H9 (cell line): ENCODE measurements around the gene COL11A1. TPM values are rescaled to one million over a fixed set of nuclear protein-coding genes. Genes with fewer than 3 reads are reported as not detected.

Experiments used
- DNase-seq: peaks from one replicate; pipeline ENCODE4 v3.0.0-alpha.2; 2017
- H2AFZ ChIP-seq: one replicate; pipeline ENCODE4 v1.6.1; 2013; ENCODE audit warnings: mild to moderate bottlenecking, low read length, control low read depth, moderate library complexity
- H2AK5ac ChIP-seq: 2 replicates; pipeline ENCODE4 v1.6.1; 2013; ENCODE audit warnings: low read length, control low read depth, mixed read lengths; ENCODE audit not compliant: insufficient read length
- H2BK120ac ChIP-seq: one replicate; pipeline ENCODE4 v1.6.1; 2013; ENCODE audit warnings: low read depth, mild to moderate bottlenecking, low read length, control low read depth, inconsistent platforms; ENCODE audit not compliant: poor library complexity, severe bottlenecking
- H2BK12ac ChIP-seq: 2 replicates; pipeline ENCODE4 v1.6.1; 2013; ENCODE audit warnings: low read length, control low read depth, mixed read lengths, low read depth; ENCODE audit not compliant: insufficient read length
- H2BK15ac ChIP-seq: 2 replicates; pipeline ENCODE4 v1.6.1; 2013; ENCODE audit warnings: low read depth, low read length, control low read depth
- H2BK20ac ChIP-seq: one replicate; pipeline ENCODE4 v1.6.1; 2013; ENCODE audit warnings: low read depth, mild to moderate bottlenecking, low read length, control low read depth, inconsistent platforms; ENCODE audit not compliant: poor library complexity, severe bottlenecking
- H2BK5ac ChIP-seq: 2 replicates; pipeline ENCODE4 v1.6.1; 2013; ENCODE audit warnings: low read length, control low read depth, mixed read lengths; ENCODE audit not compliant: insufficient read length
- H3K14ac ChIP-seq: 2 replicates; pipeline ENCODE4 v1.6.1; 2013; ENCODE audit warnings: low read length, control low read depth; ENCODE audit not compliant: insufficient read depth
- H3K18ac ChIP-seq: 2 replicates; pipeline ENCODE4 v1.6.1; 2013; ENCODE audit warnings: low read depth, mild to moderate bottlenecking, mixed read lengths, low read length, control low read depth; ENCODE audit not compliant: insufficient read length
- H3K23ac ChIP-seq: 2 replicates; pipeline ENCODE4 v1.6.1; 2013; ENCODE audit warnings: low read length, control low read depth, mixed read lengths, low read depth; ENCODE audit not compliant: insufficient read length
- H3K23me2 ChIP-seq: 2 replicates; pipeline ENCODE4 v1.6.1; 2013; ENCODE audit warnings: low read depth, mild to moderate bottlenecking, mixed read lengths, low read length, control low read depth; ENCODE audit not compliant: insufficient read length, poor library complexity, severe bottlenecking
- H3K27ac ChIP-seq: 2 replicates; pipeline ENCODE4 v1.5.1; 2013; ENCODE audit warnings: low read length, control low read depth, mixed read lengths, low read depth; ENCODE audit not compliant: insufficient read length
- H3K27me3 ChIP-seq: 2 replicates; pipeline ENCODE4 v1.6.1; 2013; ENCODE audit warnings: low read length, control low read depth, inconsistent platforms; ENCODE audit not compliant: insufficient read depth
- H3K4ac ChIP-seq: 2 replicates; pipeline ENCODE4 v1.6.1; 2013; ENCODE audit warnings: low read depth, mild to moderate bottlenecking, control low read depth, inconsistent platforms, low read length, moderate library complexity
- H3K4me1 ChIP-seq: 2 replicates; pipeline ENCODE4 v1.6.1; 2013; ENCODE audit warnings: low read length, control low read depth, inconsistent platforms; ENCODE audit not compliant: insufficient read depth
- H3K4me2 ChIP-seq: 2 replicates; pipeline ENCODE4 v1.6.1; 2013; ENCODE audit warnings: low read length, control low read depth, mixed read lengths; ENCODE audit not compliant: insufficient read length, insufficient read depth
- H3K56ac ChIP-seq: 2 replicates; pipeline ENCODE4 v1.6.1; 2013; ENCODE audit warnings: low read depth, mild to moderate bottlenecking, mixed read lengths, low read length, control low read depth; ENCODE audit not compliant: insufficient read length
- H3K79me1 ChIP-seq: 2 replicates; pipeline ENCODE4 v1.6.1; 2013; ENCODE audit warnings: low read depth, mild to moderate bottlenecking, moderate library complexity, low read length, control low read depth, inconsistent platforms; ENCODE audit not compliant: insufficient read depth, poor library complexity, severe bottlenecking
- H3K79me2 ChIP-seq: 2 replicates; pipeline ENCODE4 v1.6.1; 2013; ENCODE audit warnings: low read length, control low read depth, inconsistent platforms; ENCODE audit not compliant: insufficient read depth
- H3K9ac ChIP-seq: 2 replicates; pipeline ENCODE4 v1.6.1; 2013; ENCODE audit warnings: low read length, control low read depth, mixed read lengths; ENCODE audit not compliant: insufficient read length; ENCODE audit errors: extremely low read depth
- H3K9me3 ChIP-seq: one replicate; pipeline ENCODE4 v1.6.1; 2013; ENCODE audit warnings: low read depth, low read length, inconsistent platforms; ENCODE audit not compliant: control insufficient read depth
- H3T11ph ChIP-seq: one replicate; pipeline ENCODE4 v1.6.1; 2013; ENCODE audit warnings: mild to moderate bottlenecking, low read length, control low read depth, inconsistent platforms
- H4K20me1 ChIP-seq: one replicate; pipeline ENCODE4 v1.6.1; 2013; ENCODE audit not compliant: control insufficient read depth, insufficient read length, insufficient read depth
- H4K5ac ChIP-seq: 2 replicates; pipeline ENCODE4 v1.6.1; 2013; ENCODE audit warnings: low read depth, mild to moderate bottlenecking, mixed read lengths, low read length, control low read depth; ENCODE audit not compliant: insufficient read length
- H4K8ac ChIP-seq: replicated peaks from 2 replicates; pipeline ENCODE4 v1.6.1; 2013; ENCODE audit warnings: low read length, control low read depth, mixed read lengths, low read depth; ENCODE audit not compliant: insufficient read length
- H4K91ac ChIP-seq: 2 replicates; pipeline ENCODE4 v1.6.1; 2013; ENCODE audit warnings: low read depth, mild to moderate bottlenecking, moderate library complexity, mixed read lengths, low read length, control low read depth; ENCODE audit not compliant: insufficient read length
- H3K27ac Mint-ChIP-seq, 3 experiments: 2 replicates in 2 of 3; 3 replicates in 1 of 3; pipeline ENCODE4 v1.8.0; 2020 to 2021; ENCODE audit warnings: mixed read lengths in 3 of 3, mild to moderate bottlenecking in 1 of 3, moderate library complexity in 1 of 3
- H3K27me3 Mint-ChIP-seq: 2 replicates; pipeline ENCODE4 v1.8.0; 2021; ENCODE audit warnings: low read depth, mild to moderate bottlenecking, moderate library complexity, mixed read lengths
- H3K36me3 Mint-ChIP-seq, 3 experiments: 2 replicates in 2 of 3; 3 replicates in 1 of 3; pipeline ENCODE4 v1.8.0; 2020 to 2021; ENCODE audit warnings: low read depth in 3 of 3, mixed read lengths in 3 of 3; ENCODE audit not compliant: insufficient read depth in 1 of 3
- H3K4me1 Mint-ChIP-seq, 2 experiments: 2 replicates each; pipeline ENCODE4 v1.8.0; 2020; ENCODE audit warnings: mixed read lengths in 2 of 2
- H3K4me3 Mint-ChIP-seq, 2 experiments: 2 replicates in 1 of 2; 3 replicates in 1 of 2; pipeline ENCODE4 v1.8.0; 2020 to 2021; ENCODE audit warnings: mild to moderate bottlenecking in 2 of 2, mixed read lengths in 2 of 2, moderate library complexity in 1 of 2
- H3K9me3 Mint-ChIP-seq, 2 experiments: 2 replicates in 1 of 2; 3 replicates in 1 of 2; pipeline ENCODE4 v1.8.0; 2020; ENCODE audit warnings: mild to moderate bottlenecking in 2 of 2, mixed read lengths in 2 of 2, moderate library complexity in 1 of 2
- whole genome bisulfite sequencing: extraction: QIAGEN DNeasy Blood & Tissue Kit; methylation state at CpG from one replicate; pipeline ENCODE4 v1.1.7; 2013; ENCODE audit warnings: missing lambda C conversion rate, low lambda C conversion rate, mixed read lengths; ENCODE audit not compliant: insufficient read length; ENCODE audit errors: extremely low coverage; 5-methylcytosine and 5-hydroxymethylcytosine counted together
- total RNA-seq: library from RNA; stranded (reverse); gene quantifications from 2 replicates; pipeline ENCODE4 v1.2.1, GENCODE V29; 2021
- TF ChIP-seq, protein P1 (sequence below): fragments of 200-600 bp; sonication (generic); conservative IDR thresholded peaks from 3 replicates; pipeline ENCODE4 v1.8.0; 2021; ENCODE audit warnings: antibody characterized with exemption, mild to moderate bottlenecking

The COL11A1 gene
- total RNA-seq, 1 experiment from 2014 or later: 7.5 TPM

DNA sequence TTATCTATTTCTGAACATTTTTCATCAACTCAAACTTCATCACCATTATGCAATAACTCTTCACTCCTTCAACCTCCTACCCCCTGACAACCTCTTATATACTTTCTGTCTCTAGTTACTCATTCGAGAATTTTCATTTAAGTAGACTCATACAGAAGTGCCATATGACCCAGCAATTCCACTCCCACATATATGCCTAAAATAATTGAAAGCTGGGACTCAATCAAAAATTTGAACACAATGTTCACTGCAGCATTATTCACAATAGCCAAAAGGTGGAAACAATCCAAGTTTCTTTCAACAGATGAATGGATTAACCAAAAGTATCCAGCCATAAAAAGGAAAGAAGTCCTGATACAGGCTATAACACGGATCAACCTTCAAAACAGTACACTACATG lies 24.1 kb downstream of the COL11A1 start:
- Histone ChIP-seq H3K4me1 (no peaks in the 10 kb centered on the region), H2AFZ (no peak overlapping the region), H3K79me1 (no peaks in the 10 kb centered on the region), H3K79me2 (no peaks in the 10 kb centered on the region; the same call in 1 of the 2 replicates), H2BK5ac (no peak overlapping the region), H3K23me2 (no peaks in the 10 kb centered on the region), H3K4me2 (no peak overlapping the region), H3K18ac (no peak overlapping the region), H2BK15ac (no peak overlapping the region), H3K4ac (no peak overlapping the region), H3K56ac (no peak overlapping the region), H4K8ac (no peak overlapping the region), H3K23ac (no peak overlapping the region), H3K27me3 (no peaks in the 10 kb centered on the region), H4K91ac (no peak overlapping the region), H2AK5ac (no peak overlapping the region), H2BK120ac (no peak overlapping the region), H3K14ac (no peak overlapping the region), H4K5ac (no peak overlapping the region), H3K9ac (no peak overlapping the region), H2BK20ac (no peak overlapping the region), H4K20me1 (no peaks in the 10 kb centered on the region), H3T11ph (no peak overlapping the region), H3K27ac (no peak overlapping the region), H2BK12ac (no peak overlapping the region), H3K9me3 (no peaks in the 10 kb centered on the region)
- H3K27ac Mint-ChIP-seq: no peak overlapping the region; a peak in 1 of 7 replicates
- no peak for DNase-seq
- no CpG with 5 or more reads among the region's 2 CpGs for WGBS
- H3K27me3 Mint-ChIP-seq: no peaks in the 10 kb centered on the region
- no peaks in the 10 kb centered on the region for H3K9me3 Mint-ChIP-seq
- H3K36me3 Mint-ChIP-seq: no peaks in the 10 kb centered on the region
- no peaks in the 10 kb centered on the region for H3K4me1 Mint-ChIP-seq
- TF ChIP-seq, protein P1, sequence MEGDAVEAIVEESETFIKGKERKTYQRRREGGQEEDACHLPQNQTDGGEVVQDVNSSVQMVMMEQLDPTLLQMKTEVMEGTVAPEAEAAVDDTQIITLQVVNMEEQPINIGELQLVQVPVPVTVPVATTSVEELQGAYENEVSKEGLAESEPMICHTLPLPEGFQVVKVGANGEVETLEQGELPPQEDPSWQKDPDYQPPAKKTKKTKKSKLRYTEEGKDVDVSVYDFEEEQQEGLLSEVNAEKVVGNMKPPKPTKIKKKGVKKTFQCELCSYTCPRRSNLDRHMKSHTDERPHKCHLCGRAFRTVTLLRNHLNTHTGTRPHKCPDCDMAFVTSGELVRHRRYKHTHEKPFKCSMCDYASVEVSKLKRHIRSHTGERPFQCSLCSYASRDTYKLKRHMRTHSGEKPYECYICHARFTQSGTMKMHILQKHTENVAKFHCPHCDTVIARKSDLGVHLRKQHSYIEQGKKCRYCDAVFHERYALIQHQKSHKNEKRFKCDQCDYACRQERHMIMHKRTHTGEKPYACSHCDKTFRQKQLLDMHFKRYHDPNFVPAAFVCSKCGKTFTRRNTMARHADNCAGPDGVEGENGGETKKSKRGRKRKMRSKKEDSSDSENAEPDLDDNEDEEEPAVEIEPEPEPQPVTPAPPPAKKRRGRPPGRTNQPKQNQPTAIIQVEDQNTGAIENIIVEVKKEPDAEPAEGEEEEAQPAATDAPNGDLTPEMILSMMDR: no peak
- H3K4me3 Mint-ChIP-seq: no peak overlapping the region
